HEK293T (cell line): ENCODE data around the gene SUGCT.

Source experiments
- CTCF ChIA-PET: fragments of 350-600 bp; formaldehyde crosslinking; extraction: SDS; loops from one replicate; lab custom pipeline; 2021; ENCODE audit warnings: antibody characterized with exemption, inconsistent platforms; lab: Yijun Ruan, JAX
- POLR2A ChIA-PET: fragments of 350-600 bp; formaldehyde crosslinking; extraction: SDS; loops from one replicate; lab custom pipeline; 2020; ENCODE audit warnings: antibody characterized with exemption, inconsistent platforms; lab: Yijun Ruan, JAX
- DNase-seq: peaks from one replicate; pipeline ENCODE4 v3.0.0; 2012; ENCODE audit warnings: mixed read lengths; ENCODE audit errors: extremely low spot score
- ARNT ChIP-seq: fragments of 450-650 bp; IDR thresholded peaks from 2 replicates; pipeline ENCODE4 v1.6.1; 2017; ENCODE audit warnings: mild to moderate bottlenecking
- BHLHE40 ChIP-seq: fragments of 450-650 bp; IDR thresholded peaks from 2 replicates; pipeline ENCODE4 v1.6.1; 2016; ENCODE audit warnings: mild to moderate bottlenecking, moderate library complexity, borderline replicate concordance
- CTBP1 ChIP-seq: fragments of 450-650 bp; IDR thresholded peaks from 2 replicates; pipeline ENCODE4 v1.6.1; 2016; ENCODE audit warnings: borderline replicate concordance
- ELF4 ChIP-seq: fragments of 450-650 bp; IDR thresholded peaks from 2 replicates; pipeline ENCODE4 v1.6.1; 2017; ENCODE audit warnings: antibody characterized with exemption
- FOXA1 ChIP-seq: fragments of 450-650 bp; IDR thresholded peaks from 2 replicates; pipeline ENCODE4 v1.6.1; 2016; ENCODE audit warnings: mild to moderate bottlenecking
- FOXK2 ChIP-seq: fragments of 450-650 bp; IDR thresholded peaks from 2 replicates; pipeline ENCODE4 v1.6.1; 2016; ENCODE audit warnings: mild to moderate bottlenecking
- FOXM1 ChIP-seq: fragments of 450-650 bp; IDR thresholded peaks from 2 replicates; pipeline ENCODE4 v1.6.1; 2017; ENCODE audit warnings: mild to moderate bottlenecking, borderline replicate concordance
- HDGF ChIP-seq: fragments of 450-650 bp; IDR thresholded peaks from 2 replicates; pipeline ENCODE4 v1.6.1; 2017; ENCODE audit warnings: antibody characterized with exemption, borderline replicate concordance
- L3MBTL2 ChIP-seq: fragments of 450-650 bp; conservative IDR thresholded peaks from 2 replicates; pipeline ENCODE4 v1.6.1; 2016; ENCODE audit warnings: mild to moderate bottlenecking
- LEF1 ChIP-seq: fragments of 450-650 bp; IDR thresholded peaks from 2 replicates; pipeline ENCODE4 v1.6.1; 2017; ENCODE audit warnings: mild to moderate bottlenecking, borderline replicate concordance
- NFRKB ChIP-seq: fragments of 450-650 bp; IDR thresholded peaks from 2 replicates; pipeline ENCODE4 v1.6.1; 2016; ENCODE audit warnings: mild to moderate bottlenecking, moderate library complexity
- PKNOX1 ChIP-seq: fragments of 450-650 bp; IDR thresholded peaks from 2 replicates; pipeline ENCODE4 v1.6.1; 2016
- SP1 ChIP-seq: fragments of 450-650 bp; IDR thresholded peaks from 2 replicates; pipeline ENCODE4 v1.6.1; 2017
- SUZ12 ChIP-seq: fragments of 450-650 bp; IDR thresholded peaks from 2 replicates; pipeline ENCODE4 v1.6.1; 2016; ENCODE audit warnings: mild to moderate bottlenecking
- TARDBP ChIP-seq: fragments of 450-650 bp; IDR thresholded peaks from 2 replicates; pipeline ENCODE4 v1.6.1; 2016
- ZNF384 ChIP-seq: fragments of 450-650 bp; IDR thresholded peaks from 2 replicates; pipeline ENCODE4 v1.6.1; 2016

Gene SUGCT

GRCh38 chr7:40826411-40827221 is 691.8 kb downstream of the SUGCT start:
- TF ChIP-seq L3MBTL2 (no peak), FOXK2 (no peak), SP1 (no peak), BHLHE40 (no peak), SUZ12 (no peak), FOXM1 (no peak), ELF4 (no peak), FOXA1 (no peak), PKNOX1 (no peak), HDGF (no peak), LEF1 (no peak), NFRKB (no peak), ZNF384 (no peak), TARDBP (no peak), ARNT (no peak), CTBP1 (no peak)
- ChIA-PET CTCF (no interaction called here), POLR2A (no interaction called here)
- DNase-seq, result no peak

- ChIA-PET CTCF (interaction anchor here (0.8 kb wide), 1 partner anchor 11 kb away, joined by 3 read pairs; no protein-coding TSS in a partner anchor), POLR2A (no interaction called here)
- TF ChIP-seq ELF4 (no peak), SP1 (no peak), SUZ12 (no peak)
- no peak for DNase-seq
These were observed 692.6 kb downstream of the SUGCT start for GRCh38 chr7:40827222-40828085.

GRCh38 chr7:40828686-40829600 is 694.1 kb downstream of the SUGCT start:
- ChIA-PET POLR2A (no interaction called here), CTCF (interaction anchor here (0.8 kb wide), 1 partner anchor 9 kb away, joined by 3 read pairs; no protein-coding TSS in a partner anchor)
- no peak for TF ChIP-seq ZNF384
- TF ChIP-seq TARDBP, result no peak
- no peak for TF ChIP-seq BHLHE40
- TF ChIP-seq FOXM1, result no peak
- TF ChIP-seq NFRKB, result no peak
- no peak for TF ChIP-seq L3MBTL2
- no peak for TF ChIP-seq SP1
- DNase-seq, result no peak

GRCh38 chr7:40833191-40833887 is 698.5 kb downstream of the SUGCT start:
- no peak for DNase-seq
- no peak for TF ChIP-seq ELF4
- TF ChIP-seq TARDBP, result no peak
- no peak for TF ChIP-seq FOXM1
- TF ChIP-seq PKNOX1, result no peak
- no peak for TF ChIP-seq ZNF384
- no peak for TF ChIP-seq FOXA1
- TF ChIP-seq SUZ12, result no peak
- no peak for TF ChIP-seq HDGF
- TF ChIP-seq FOXK2, result no peak
- TF ChIP-seq L3MBTL2, result no peak
- no peak for TF ChIP-seq BHLHE40
- TF ChIP-seq LEF1, result no peak
- TF ChIP-seq NFRKB, result no peak
- TF ChIP-seq CTBP1, result no peak
- CTCF ChIA-PET, result no interaction called here
- POLR2A ChIA-PET, result no interaction called here

GRCh38 chr7:40833888-40834234 is 699.1 kb downstream of the SUGCT start:
- ChIA-PET CTCF (no interaction called here), POLR2A (no interaction called here)
- DNase-seq, result no peak
- TF ChIP-seq BHLHE40 (no peak), TARDBP (no peak), CTBP1 (no peak)
